ENCODE measurements around the gene SPAG9. TPM values are rescaled to one million over a fixed set of nuclear protein-coding genes. Genes with fewer than 3 reads are reported as not detected.

Gene SPAG9
- total RNA-seq, 4 donors from 2014 or later: 37.0 to 131 (median 116) TPM

GRCh38 chr17:50920041-50920410 lies 200.6 kb downstream of the SPAG9 start:
- TF ChIP-seq POLR2A (IDR thresholded peaks at IDR 0.05) (peak; percentile 0), CTCF (IDR thresholded peaks at IDR 0.05) (no peak), EP300 (IDR thresholded peaks at IDR 0.05; ENCODE audit: low read depth) (no peak)
- Histone ChIP-seq H3K4me1 (peaks cover 24 to 90% (median 72%) of the 10 kb centered on the region in 4 donors), H3K27ac (peak overlapping the region; percentile 81 to 93 (median 91)), H3K9me3 (no peaks in the 10 kb centered on the region), H3K36me3 (no peaks in the 10 kb centered on the region), H3K27me3 (no peaks in the 10 kb centered on the region), H3K4me3 (peak overlapping the region in 1 of 4 donors; percentile 2)
- 45 to 60% methylated on average over 3 to 8 of the region's 8 CpGs for WGBS, 2 donors (ENCODE audit: low coverage in 1 of 2)
- DNase-seq: no peak
- in situ Hi-C loops (cut with MboI; ENCODE audit: low pct_ligation_motif_present in 1 of 4, low pct_unique_long_range_greater_than_20kb in 1 of 4, low sequenced_read_pairs in 3 of 4): no loop called here
- intact Hi-C loops (cut with DNase I; ENCODE audit: low total_unique reads): no loop called here

- H3K27me3 ChIP-seq: no peaks in the 10 kb centered on the region
- H3K4me3 ChIP-seq: peak overlapping the region in 1 of 4 donors; percentile 2
- DNase-seq: peak; percentile 94
- peaks cover 24 to 95% (median 76%) of the 10 kb centered on the region in 4 donors for H3K4me1 ChIP-seq
- H3K9me3 ChIP-seq: no peaks in the 10 kb centered on the region
- WGBS, 2 donors (ENCODE audit: low coverage in 1 of 2): 23% methylated on average over 17 of the region's 18 CpGs; no CpG with 5 or more reads in 1 of the 2 donors
- peak overlapping the region; percentile 81 to 93 (median 91) for H3K27ac ChIP-seq
- in situ Hi-C loops (cut with MboI; ENCODE audit: low pct_ligation_motif_present in 1 of 4, low pct_unique_long_range_greater_than_20kb in 1 of 4, low sequenced_read_pairs in 3 of 4): no loop called here
- no peaks in the 10 kb centered on the region for H3K36me3 ChIP-seq
- TF ChIP-seq POLR2A (IDR thresholded peaks at IDR 0.05): peak; percentile 83
- peak in 2 of 5 experiments; percentile 34 to 39 for TF ChIP-seq CTCF (IDR thresholded peaks at IDR 0.05)
- no peak for TF ChIP-seq EP300 (IDR thresholded peaks at IDR 0.05; ENCODE audit: low read depth)
- peak; percentile 59 to 88 (median 84) for TF ChIP-seq POLR2AphosphoS5 (IDR thresholded peaks at IDR 0.05)
- intact Hi-C loops (cut with DNase I; ENCODE audit: low total_unique reads): no loop called here
Observed at GRCh38 chr17:50919321-50920040, 201.2 kb downstream of the SPAG9 start.

- H3K9me3 ChIP-seq: no peaks in the 10 kb centered on the region
- no peaks in the 10 kb centered on the region for H3K27me3 ChIP-seq
- peaks cover 24 to 94% (median 75%) of the 10 kb centered on the region in 4 donors for H3K4me1 ChIP-seq
- intact Hi-C loops (cut with DNase I; ENCODE audit: low total_unique reads) (no loop called here), in situ Hi-C loops (cut with MboI; ENCODE audit: low pct_ligation_motif_present in 1 of 4, low pct_unique_long_range_greater_than_20kb in 1 of 4, low sequenced_read_pairs in 3 of 4) (no loop called here)
- 40% methylated on average over 5 of the region's 5 CpGs; no CpG with 5 or more reads in 1 of the 2 donors for WGBS, 2 donors (ENCODE audit: low coverage in 1 of 2)
- H3K36me3 ChIP-seq: no peaks in the 10 kb centered on the region
- peak overlapping the region; percentile 81 to 93 (median 91) for H3K27ac ChIP-seq
- peak; percentile 67 for DNase-seq
- TF ChIP-seq CTCF (IDR thresholded peaks at IDR 0.05) (no peak), POLR2AphosphoS5 (IDR thresholded peaks at IDR 0.05) (peak in 2 of 3 donors; percentile 52 to 60), EP300 (IDR thresholded peaks at IDR 0.05; ENCODE audit: low read depth) (no peak), POLR2A (IDR thresholded peaks at IDR 0.05) (peak; percentile 15)
- no peak overlapping the region for H3K4me3 ChIP-seq
Observed at GRCh38 chr17:50918933-50919296, 201.8 kb downstream of the SPAG9 start.

GRCh38 chr17:50918071-50918932 lies 202.4 kb downstream of the SPAG9 start:
- Histone ChIP-seq H3K4me3 (no peak overlapping the region), H3K27ac (peak overlapping the region; percentile 81 to 93 (median 91)), H3K4me1 (peaks cover 24 to 88% (median 70%) of the 10 kb centered on the region in 4 donors), H3K27me3 (no peaks in the 10 kb centered on the region), H3K36me3 (no peaks in the 10 kb centered on the region), H3K9me3 (no peaks in the 10 kb centered on the region)
- no peak for DNase-seq
- in situ Hi-C loops (cut with MboI; ENCODE audit: low pct_ligation_motif_present in 1 of 4, low pct_unique_long_range_greater_than_20kb in 1 of 4, low sequenced_read_pairs in 3 of 4) (no loop called here), intact Hi-C loops (cut with DNase I; ENCODE audit: low total_unique reads) (no loop called here)
- 82% methylated on average over 16 of the region's 21 CpGs; no CpG with 5 or more reads in 1 of the 2 donors for WGBS, 2 donors (ENCODE audit: low coverage in 1 of 2)
- no peak for TF ChIP-seq POLR2A (IDR thresholded peaks at IDR 0.05)
